Activated CD4-positive, alpha-beta T cell treated with anti-CD3 and anti-CD28 coated beads, Interleukin-2, amount 50 U/mL, for 4 hours (primary cell): ENCODE data around the gene FAM72B.
"Not testable (repeated sequence)": the region's sequence is repeated elsewhere in the genome, so short reads cannot be mapped to it uniquely, and the experiment has no call there.

Experiments
- DNase-seq, 2 experiments: peaks; one replicate each; pipeline ENCODE4 v3.0.0-alpha.2; 2020

The FAM72B gene

DNA sequence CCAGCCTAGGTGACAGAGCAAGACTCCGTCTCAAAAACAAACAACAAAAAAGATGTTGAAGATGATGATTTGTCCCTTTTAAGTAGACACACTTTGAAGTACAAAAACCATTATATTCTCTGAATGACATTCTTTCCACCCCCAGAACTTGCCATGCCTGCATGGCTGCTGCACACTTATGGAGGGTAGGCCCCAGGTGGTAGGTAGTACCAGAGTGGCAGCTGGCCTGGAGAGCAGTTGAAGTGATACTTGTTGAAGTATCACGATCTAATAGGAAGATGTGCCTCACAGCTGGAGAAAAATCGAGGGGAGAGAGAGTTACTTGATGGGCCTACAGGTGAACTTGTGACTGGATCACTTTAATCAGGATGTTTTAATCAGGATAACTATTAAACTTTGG lies 15.6 kb upstream of the FAM72B start:
- not testable (repeated sequence) for DNase-seq

DNA sequence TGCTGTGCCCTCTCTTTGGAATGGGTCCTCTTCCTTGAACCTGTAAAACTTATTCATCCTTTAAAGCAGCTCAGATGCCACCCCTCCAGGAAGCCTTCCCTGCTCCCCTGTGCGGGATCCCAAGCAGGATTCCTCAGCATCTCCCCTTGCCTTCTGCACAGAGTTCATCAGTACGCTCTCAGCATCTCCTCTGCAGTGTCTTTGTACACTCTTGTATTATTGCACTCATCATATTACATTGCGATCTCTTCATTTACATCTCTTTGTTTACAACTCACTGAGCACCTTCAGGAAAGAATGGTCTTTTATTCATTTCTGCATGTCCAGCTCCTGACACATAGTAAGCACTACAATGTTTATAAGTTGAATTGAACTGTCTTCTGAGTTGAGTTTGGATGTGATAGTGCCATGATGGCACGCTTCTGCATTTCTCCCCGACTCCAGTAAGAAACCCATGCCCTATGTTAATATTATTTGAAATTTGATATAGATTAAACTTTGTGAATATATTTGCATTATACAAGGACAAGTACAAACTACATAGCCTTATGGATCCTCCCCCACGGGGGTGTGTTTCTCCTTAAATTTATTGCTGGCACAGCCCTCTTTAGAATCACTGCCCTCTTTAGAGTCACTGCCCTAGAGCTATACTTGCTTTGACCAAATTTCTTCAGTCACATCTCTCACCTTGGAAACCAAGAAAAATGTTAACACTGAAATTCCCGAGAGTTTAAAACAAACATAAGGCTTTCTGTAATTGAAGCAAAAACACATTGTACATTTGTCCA lies 13.1 kb upstream of the FAM72B start:
- DNase-seq: not testable (repeated sequence)

DNA sequence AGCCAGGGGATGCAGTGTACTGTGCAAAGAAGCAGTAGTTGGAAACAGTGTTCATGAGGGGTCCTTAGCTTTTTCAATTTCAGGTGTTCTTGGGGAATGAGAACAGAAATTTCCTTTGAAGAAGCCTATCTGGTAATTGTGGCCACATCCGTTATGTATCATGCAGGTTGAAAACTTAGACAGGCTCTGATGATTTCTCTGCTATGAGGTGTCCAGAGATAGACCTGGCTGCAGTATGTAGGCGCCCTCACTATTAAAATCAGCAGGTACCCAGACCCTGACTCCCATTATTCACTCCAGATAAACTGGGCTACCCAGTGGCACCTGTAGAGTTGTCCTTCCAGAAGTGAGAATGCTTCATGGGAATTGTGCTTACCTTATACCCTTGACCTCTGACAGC lies 8.4 kb upstream of the FAM72B start:
- not testable (repeated sequence) for DNase-seq

DNA sequence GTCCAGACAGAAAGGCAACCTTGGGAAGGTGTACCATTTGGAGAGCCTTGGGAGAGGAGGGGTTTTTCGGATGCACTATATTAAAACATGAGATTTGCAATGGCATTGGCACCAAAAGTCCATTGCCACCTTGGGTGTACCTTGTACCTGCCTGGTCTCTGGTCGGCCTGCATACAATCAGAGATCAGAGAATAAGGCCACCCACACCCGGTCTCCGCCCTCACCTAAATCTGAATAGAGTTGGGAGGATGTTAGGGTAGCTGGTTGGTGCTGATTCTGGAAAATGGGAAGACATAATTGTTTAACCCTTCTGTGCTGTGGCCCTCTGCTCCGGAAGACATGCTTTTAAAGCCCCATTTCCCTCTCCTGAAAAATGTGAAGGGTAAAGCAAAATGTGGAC lies 3.8 kb upstream of the FAM72B start:
- DNase-seq: not testable (repeated sequence)

DNA sequence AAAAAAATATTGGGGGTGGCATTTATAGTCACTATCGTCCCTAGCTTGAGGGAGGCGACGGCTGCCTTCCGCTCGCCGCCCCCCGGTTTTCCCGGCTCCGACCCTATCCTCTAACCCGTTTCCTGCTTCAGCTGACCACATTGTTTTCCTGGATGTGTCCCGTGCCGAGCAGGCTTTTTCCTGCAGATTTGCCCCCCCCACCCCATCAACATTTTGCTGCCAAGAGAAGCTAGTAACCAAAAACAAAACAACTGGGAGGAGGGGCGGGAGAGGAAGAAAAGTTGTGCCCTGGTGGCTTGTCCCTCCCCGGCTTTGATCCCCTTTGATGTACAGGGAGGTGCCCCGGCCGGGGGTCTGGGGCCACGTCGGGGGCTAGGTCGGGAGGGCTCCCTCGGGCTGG lies 2.1 kb upstream of the FAM72B start:
- not testable (repeated sequence) for DNase-seq

DNA sequence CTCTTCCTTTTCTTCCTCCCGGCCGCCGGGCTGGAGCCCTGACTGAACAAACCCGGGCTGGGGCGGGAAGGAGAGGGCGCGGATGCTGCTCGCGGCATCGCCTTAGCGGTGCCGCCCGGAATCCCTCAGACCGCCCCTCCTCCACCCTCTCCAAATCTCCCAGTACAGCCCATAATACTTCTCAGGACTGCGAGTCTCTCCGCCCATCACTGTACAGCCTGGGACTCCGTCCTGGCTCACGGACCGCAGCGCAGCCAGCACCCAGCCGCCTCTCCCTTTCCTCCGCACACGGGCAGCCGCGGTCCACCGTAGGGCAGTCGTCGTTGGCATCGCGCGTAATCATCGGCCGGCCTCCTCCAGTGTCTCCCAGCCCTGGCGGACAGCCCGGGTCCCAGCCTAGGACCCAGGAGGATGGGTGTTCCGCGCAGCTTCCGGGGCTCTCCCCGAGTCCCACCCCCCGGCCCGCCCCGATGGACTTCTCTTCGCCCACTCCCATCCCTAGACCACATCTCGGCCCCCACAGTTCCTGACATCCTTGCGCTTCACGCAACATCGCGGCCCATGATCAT lies 1.1 kb upstream of the FAM72B start:
- DNase-seq: not testable (repeated sequence)

DNA sequence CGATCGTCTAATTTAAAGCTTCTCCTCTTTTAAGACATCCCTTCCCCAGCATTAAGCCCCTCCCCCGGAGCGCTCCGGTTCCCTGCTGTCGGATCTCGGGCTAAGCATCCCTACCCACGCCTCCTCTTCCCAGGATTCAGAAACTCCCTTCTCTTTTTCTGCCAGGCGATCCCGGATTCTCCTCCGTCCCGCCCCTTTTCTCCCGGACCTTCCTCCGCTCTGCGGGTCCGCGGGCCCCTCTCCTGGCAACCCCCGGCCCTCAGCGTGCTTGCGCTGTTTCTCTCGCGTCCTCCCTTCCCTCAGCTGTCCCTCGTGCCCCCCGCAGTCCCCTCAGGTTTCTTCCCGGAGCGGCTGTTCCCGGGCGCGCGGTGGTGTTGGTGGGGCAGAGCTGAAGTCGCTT lies 273 bp downstream of the FAM72B start:
- DNase-seq: not testable (repeated sequence)

DNA sequence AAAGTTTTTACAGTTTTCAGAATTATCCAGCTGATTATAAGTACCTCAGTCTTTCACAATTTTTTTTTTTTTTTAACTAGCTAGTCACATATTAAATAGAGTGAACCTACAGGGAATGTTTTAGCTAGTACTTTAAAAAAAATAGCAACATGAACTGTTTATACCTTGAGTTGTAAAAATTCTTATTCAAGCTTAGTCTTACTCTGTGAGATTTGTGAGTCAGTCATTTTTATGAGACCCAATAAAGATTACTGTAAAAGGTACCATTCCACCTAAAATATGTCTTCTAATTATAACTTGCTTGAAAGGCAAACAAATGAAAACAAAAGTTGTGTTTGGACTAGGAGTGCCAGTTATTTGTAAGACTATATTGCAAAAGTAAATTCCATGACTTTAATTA lies 5.9 kb downstream of the FAM72B start:
- DNase-seq: not testable (repeated sequence)

DNA sequence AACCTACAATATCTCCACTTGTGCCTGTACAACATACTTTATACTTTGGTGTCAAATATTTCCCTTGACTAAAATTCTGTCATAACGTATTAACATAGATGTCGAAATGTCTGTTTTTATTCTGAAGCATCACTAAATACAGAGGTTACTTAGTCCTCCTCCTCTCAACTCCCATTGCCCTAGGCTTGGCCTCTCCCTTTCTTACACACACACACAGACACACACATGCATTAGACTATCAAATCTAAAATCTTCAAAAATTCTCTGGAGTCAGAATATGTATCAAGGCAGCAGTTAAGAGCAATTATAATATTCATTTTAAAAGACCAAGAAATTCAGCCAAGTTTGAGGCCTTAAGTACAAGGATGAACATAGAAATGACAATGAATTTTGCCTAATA lies 7.5 kb downstream of the FAM72B start:
- not testable (repeated sequence) for DNase-seq

DNA sequence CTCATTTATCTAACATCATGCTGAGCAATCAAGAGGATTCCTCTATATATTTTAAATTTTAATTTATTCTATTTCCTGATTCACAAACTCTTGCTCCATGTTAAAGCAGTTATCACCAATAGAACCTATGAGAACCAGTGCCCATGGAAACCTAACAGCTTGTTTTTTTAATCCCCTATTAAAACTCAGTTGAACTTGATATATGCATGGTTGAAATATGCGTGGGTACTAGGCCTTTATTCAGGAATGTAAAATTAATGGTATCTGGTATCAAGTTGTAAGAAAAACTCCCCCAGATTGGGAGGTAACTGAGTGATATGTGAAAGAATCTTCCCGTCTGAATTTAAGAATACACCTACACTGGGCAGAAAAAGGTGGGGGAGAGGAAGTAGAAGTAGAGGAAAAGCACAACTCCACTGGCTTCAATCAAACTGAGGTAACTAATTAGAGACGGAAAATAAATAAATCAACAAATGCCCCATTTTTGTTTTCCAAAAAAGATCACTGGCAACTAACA lies 15.9 kb downstream of the FAM72B start:
- not testable (repeated sequence) for DNase-seq

DNA sequence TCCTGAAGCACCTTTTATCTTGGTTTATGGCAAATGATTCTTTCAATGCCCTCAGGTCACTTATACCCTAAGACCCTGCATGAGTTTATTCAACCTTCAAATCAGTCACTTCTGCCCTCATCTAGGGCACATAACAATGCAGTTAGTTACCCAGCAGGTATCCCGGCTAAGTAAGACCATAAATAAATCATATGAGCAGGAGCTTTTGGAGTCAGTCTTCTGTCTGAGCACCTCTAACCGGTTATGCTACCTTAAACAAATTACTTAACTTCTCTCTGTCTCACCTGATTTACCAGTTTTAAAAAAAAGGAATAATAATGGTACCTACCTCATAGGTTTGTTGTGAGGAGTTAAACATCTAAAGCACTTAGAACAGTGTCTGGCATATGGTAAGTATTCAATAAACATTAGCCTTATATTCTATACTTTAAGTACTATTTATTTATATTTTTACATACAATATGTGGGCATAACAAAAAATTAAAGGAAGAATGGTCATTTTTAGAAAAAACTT lies 16.9 kb downstream of the FAM72B start:
- not testable (repeated sequence) for DNase-seq

DNA sequence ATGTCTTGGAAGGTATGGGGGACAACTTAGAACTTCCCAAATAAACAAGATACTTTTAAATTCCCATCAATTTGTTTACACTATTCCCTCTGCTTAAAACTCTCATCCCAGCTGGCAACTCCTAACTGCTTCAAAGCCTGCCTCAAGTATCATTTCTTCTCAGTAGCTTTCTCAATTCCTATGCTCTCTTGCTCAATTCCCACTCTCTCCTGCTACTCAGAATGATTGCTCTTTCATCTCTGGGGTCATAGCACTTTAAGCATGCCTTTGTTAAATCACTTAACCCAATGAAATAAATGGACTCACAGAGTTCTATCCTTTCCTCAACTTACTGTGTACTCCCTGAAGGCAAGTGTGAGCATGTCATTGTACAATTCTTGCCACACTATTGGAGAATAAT lies 18.8 kb downstream of the FAM72B start:
- not testable (repeated sequence) for DNase-seq

DNA sequence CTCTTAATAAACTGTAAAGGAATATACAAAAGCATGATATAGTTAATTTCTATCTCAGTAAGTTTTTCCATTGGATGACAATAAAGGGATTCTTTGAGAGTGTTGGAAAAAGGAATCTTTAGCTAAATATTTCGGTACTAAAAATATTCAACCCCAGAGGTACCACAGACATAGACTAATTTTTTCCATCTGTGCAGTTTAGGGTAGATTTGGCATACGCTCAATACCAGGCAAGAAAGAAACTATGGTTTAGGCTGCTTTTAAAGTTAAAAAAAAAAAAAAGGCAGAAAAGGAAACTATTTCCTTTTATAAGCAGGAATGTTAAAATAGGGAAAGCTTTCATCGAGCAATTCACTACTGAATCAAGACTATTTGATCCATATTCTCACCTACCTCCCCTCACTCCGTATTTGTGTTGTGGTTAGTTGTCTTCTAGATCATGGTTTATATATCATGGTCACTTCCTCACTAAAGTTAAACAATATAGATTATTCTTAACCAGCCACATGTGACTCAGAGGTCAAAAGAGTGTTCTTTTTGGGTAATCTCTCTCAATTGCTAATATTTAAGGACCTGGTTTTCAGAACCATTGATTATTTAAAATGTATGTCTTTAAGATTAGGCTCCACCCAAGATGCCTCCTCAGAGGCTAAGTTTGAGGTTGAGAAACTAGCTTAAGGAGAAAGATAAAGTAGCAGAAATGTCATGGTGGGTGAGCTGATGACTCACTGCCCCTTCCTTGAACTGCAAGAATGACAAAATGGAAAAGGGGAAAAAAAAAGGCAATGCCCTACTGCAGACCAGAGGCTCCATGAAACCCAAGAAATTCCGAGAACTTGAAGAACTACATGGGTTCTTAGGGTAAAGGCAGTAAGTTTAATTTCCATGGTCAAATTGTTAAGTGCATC lies 20.0 kb downstream of the FAM72B start:
- DNase-seq: not testable (repeated sequence)

DNA sequence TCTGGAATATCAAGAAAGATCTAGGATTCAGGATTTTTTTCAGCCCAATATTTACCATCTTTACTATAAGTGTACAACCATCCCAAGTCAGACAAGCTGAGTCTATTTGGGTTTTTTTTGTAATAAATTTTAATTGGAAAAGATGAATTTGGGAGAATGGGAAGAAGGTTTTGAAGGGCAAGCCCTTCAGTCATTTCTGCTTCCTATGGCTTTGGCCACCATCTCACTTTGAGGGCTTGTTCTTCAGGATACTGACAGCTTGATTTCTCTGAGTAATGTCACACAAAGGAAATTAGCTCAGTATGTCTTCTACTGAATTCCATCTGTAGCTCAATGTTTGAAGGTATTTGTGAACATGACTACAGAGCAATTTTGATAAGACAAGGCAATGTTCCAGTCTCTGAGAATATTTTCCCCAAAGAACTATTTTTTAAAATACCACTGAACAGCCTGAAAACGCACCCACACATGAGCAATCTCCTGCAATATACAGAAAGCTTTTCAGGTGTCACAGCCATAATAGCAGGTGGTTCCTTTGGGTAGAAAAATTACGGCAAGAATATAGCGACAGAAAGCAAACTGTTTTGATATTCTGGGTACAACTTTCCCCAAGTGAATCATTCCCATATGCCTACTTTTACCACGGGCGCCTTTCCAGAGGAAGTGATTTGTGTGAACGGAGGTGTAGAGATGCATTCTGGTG lies 22.8 kb downstream of the FAM72B start:
- not testable (repeated sequence) for DNase-seq

DNA sequence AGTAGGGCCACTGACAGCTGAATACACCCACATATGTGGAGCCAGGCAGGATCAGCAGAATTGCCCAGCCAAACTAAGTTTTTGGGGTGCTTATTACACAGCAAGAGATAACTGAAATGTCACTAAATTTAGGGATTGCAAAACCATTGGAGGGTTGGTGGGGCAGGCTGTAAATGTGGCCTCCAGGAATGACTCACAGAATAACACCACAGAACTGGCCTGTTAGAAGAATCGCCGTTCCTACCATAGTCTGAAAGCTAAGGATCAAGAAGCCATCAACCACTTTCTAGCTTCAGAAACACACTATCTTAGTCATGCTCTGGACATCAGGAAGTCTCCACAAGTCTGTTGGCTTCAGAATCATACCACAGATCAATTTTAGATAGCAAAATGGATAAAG lies 24.0 kb downstream of the FAM72B start:
- not testable (repeated sequence) for DNase-seq

DNA sequence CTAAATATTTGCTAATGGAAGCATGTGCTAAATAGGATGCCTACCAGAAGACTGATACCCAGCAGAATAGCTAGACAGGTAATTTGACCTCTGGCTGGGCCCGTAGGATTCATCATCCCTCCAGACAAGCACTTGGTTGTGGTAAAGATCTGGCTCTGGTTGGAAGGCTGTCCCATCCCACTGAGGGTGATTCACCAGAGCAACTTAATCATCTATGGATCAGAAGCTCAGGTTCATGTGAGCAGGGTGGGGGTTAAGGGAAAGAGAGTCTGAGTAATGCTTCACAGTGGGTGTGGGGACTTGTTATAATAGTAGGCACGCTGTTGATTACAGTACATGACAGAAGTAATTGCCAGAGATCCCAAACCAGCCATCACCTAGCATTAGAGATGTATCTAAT lies 26.5 kb downstream of the FAM72B start:
- not testable (repeated sequence) for DNase-seq

DNA sequence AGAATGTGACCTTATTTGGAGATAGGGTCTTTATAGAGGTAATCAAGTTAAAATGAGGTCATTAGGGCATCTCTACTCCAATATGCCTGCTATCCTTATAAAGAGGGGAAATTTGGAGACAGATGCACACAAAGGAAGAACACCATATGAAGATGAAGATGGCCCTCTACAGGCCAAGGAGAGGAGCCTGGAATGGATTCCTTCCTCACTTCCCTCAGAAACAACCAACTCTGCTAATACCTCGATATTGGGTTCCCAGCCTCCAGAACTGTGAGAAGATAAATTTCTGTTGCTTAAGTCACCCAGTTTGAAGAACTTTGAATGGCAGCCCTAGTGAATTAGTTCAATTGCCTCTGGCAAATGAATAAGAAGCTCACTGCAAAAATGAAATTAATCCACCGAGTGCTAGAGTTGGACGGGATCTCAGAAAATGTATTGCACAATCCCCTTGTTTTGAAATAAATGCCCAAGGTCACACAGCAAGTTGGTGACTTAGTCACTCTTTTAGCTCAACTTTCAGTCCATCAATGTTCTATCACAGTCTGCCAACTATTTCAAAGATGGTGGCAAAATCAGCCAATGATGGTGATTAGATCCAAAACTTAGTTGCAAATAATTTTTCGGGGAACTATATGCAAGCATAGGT lies 27.1 kb downstream of the FAM72B start:
- DNase-seq: not testable (repeated sequence)

DNA sequence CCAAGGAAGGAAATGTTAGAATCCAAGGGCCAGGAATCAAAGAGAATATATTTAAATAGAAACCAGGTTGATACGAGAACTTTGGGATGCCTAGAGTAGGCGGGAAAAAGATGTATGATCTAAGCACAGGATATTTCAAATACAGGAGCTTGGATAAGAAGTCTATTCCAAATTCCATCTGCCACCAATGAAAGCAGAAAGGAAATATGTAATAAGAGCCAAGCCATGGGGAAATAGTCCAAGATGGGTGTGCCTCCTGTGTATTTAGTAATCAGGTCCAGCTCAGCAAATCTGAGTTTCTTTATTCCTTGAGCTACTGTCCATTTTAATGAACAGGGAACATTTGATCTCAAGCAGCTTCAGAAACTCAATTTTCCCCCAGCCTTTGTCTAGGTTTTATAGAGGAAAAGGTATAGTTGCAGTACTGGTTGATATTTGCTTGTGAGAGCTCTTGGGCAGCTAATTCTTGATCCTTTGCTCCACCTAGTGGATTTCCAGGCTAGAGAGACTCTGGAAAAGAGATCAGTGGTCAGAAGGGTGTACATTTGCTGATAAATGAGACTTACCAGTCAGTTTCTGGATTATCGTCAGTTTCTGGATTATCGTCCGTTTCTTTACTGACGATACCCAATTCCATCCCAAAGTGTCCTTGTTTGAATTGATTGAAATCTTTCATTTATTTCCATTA lies 28.3 kb downstream of the FAM72B start:
- not testable (repeated sequence) for DNase-seq

DNA sequence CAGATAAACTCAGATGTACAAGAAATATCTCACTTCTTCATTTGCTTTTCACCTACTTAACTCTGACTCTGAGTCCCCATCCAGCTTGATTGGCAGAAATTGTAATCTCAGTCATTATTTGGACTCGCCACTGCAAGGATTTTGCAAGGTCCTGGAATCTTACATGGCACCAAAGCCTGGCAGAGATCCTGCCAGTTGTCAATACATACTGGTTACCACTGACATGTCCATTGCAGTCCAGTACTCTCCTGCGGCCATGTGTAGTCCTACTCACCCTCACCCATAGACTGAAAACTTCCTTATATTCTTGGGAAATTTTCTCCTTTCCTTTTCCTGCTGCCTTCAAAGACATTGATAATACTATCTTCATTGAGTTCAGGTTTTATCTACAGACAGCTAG lies 29.3 kb downstream of the FAM72B start:
- not testable (repeated sequence) for DNase-seq

DNA sequence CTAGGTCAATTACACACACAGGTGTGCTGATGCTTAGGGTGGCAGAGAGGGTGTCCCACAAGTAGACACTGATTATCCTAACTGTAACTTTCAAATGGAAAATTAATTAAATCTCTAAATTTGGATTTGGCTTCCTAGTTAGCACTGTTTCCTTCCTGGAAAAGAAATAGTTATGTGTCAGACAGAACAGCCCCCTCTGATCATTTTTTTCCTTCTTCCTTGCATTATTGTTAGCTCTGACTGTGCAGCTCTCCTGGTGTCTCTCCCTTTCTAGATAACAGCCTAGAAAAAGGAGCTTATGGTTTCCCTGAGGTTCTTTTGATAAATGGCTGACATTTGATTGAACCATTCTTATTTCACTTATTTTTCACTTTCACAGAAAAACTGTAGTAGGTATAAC lies 31.4 kb downstream of the FAM72B start:
- DNase-seq: not testable (repeated sequence)

DNA sequence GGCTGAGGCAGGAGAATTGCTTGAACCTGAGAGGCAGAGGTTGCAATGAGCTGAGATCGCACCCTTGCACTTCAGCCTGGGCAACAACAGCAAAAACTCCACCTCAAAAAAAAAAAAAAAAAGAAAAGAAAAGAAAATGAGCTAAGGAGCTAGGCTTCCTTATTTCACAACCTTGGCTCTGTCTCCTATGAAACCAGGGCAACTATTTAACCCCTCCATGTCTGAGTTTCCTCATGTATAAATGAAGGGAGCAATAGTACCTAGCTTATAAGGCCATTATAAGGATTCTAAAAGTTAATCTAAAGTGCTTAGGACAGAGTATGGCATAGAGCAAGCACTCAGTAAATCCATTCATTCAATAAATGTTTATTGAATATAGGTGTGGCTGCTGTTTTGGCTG lies 32.8 kb downstream of the FAM72B start:
- DNase-seq: not testable (repeated sequence)
